Nephron (organoid): Measurements from ENCODE around the gene RNPS1.

ENCODE experiments used
- H3K27ac Mint-ChIP-seq, 3 experiments: 2 replicates each; pipeline ENCODE4 v1.8.0; 2020; ENCODE audit warnings: mixed read lengths in 3 of 3, mild to moderate bottlenecking in 2 of 3, moderate library complexity in 1 of 3
- H3K27me3 Mint-ChIP-seq: 2 replicates; pipeline ENCODE4 v1.8.0; 2021; ENCODE audit warnings: low read depth, mild to moderate bottlenecking, moderate library complexity, mixed read lengths
- H3K36me3 Mint-ChIP-seq: 2 replicates; pipeline ENCODE4 v1.8.0; 2020; ENCODE audit warnings: low read depth, mixed read lengths
- H3K4me1 Mint-ChIP-seq: 2 replicates; pipeline ENCODE4 v1.8.0; 2020; ENCODE audit warnings: mixed read lengths
- H3K4me3 Mint-ChIP-seq, 3 experiments: 2 replicates each; pipeline ENCODE4 v1.8.0; 2020; ENCODE audit warnings: mild to moderate bottlenecking in 3 of 3, mixed read lengths in 3 of 3, moderate library complexity in 2 of 3
- H3K9me3 Mint-ChIP-seq: 2 replicates; pipeline ENCODE4 v1.8.0; 2020; ENCODE audit warnings: mixed read lengths
- CTCF ChIP-seq, 3 experiments: fragments of 200-600 bp; sonication (generic); IDR thresholded peaks; one replicate each; pipeline ENCODE4 v1.5.0; 2021; ENCODE audit warnings: antibody characterized with exemption in 3 of 3; ENCODE audit not compliant: unreplicated experiment in 3 of 3

Gene RNPS1

GRCh38 chr16:2289282-2289681, 21.4 kb upstream of the RNPS1 start:
- Mint-ChIP-seq H3K27ac (no peak overlapping the region), H3K4me3 (no peak overlapping the region), H3K4me1 (no peaks in the 10 kb centered on the region), H3K9me3 (no peaks in the 10 kb centered on the region), H3K36me3 (no peaks in the 10 kb centered on the region), H3K27me3 (no peaks in the 10 kb centered on the region)
- no peak for TF ChIP-seq CTCF (IDR thresholded peaks at IDR 0.05; ENCODE audit: unreplicated experiment in 3 of 3)

GRCh38 chr16:2288726-2289125, 20.8 kb upstream of the RNPS1 start:
- no peak for TF ChIP-seq CTCF (IDR thresholded peaks at IDR 0.05; ENCODE audit: unreplicated experiment in 3 of 3)
- H3K36me3 Mint-ChIP-seq, result no peaks in the 10 kb centered on the region
- no peaks in the 10 kb centered on the region for H3K4me1 Mint-ChIP-seq
- H3K9me3 Mint-ChIP-seq, result no peaks in the 10 kb centered on the region
- no peak overlapping the region for H3K27ac Mint-ChIP-seq
- peaks cover 4% of the 10 kb centered on the region for H3K27me3 Mint-ChIP-seq
- no peak overlapping the region for H3K4me3 Mint-ChIP-seq

GRCh38 chr16:2287916-2288547, 20.1 kb upstream of the RNPS1 start:
- Mint-ChIP-seq H3K9me3 (no peaks in the 10 kb centered on the region), H3K27me3 (peaks cover 4% of the 10 kb centered on the region), H3K4me3 (no peak overlapping the region), H3K27ac (no peak overlapping the region), H3K36me3 (no peaks in the 10 kb centered on the region), H3K4me1 (no peaks in the 10 kb centered on the region)
- TF ChIP-seq CTCF (IDR thresholded peaks at IDR 0.05; ENCODE audit: unreplicated experiment in 3 of 3), result no peak

GRCh38 chr16:2286550-2286949, 18.6 kb upstream of the RNPS1 start:
- H3K4me3 Mint-ChIP-seq, result no peak overlapping the region
- no peaks in the 10 kb centered on the region for H3K4me1 Mint-ChIP-seq
- no peaks in the 10 kb centered on the region for H3K9me3 Mint-ChIP-seq
- no peaks in the 10 kb centered on the region for H3K36me3 Mint-ChIP-seq
- peaks cover 4% of the 10 kb centered on the region for H3K27me3 Mint-ChIP-seq
- no peak overlapping the region for H3K27ac Mint-ChIP-seq
- TF ChIP-seq CTCF (IDR thresholded peaks at IDR 0.05; ENCODE audit: unreplicated experiment in 3 of 3), result no peak

GRCh38 chr16:2285731-2286191, 17.8 kb upstream of the RNPS1 start:
- Mint-ChIP-seq H3K4me3 (no peak overlapping the region), H3K9me3 (no peaks in the 10 kb centered on the region), H3K36me3 (no peaks in the 10 kb centered on the region), H3K4me1 (no peaks in the 10 kb centered on the region), H3K27ac (no peak overlapping the region), H3K27me3 (peaks cover 6% of the 10 kb centered on the region)
- TF ChIP-seq CTCF (IDR thresholded peaks at IDR 0.05; ENCODE audit: unreplicated experiment in 3 of 3), result no peak
